Left colon (tissue), 2 donors: Measurements from ENCODE around the gene ELF1. TPM values are rescaled to one million over a fixed set of nuclear protein-coding genes. Genes with fewer than 3 reads are reported as not detected.
A peak's percentile ranks its signal among the peaks of the same experiment; 100 is the strongest.
"Not testable (repeated sequence)": the region's sequence is repeated elsewhere in the genome, so short reads cannot be mapped to it uniquely, and the experiment has no call there.

Experiments
- ATAC-seq: fragments of 200-7000 bp; cut with Tn5 transposase; one replicate; pipeline ENCODE4 v1.9.1; 2020; ENCODE audit warnings: mild to moderate bottlenecking, moderate library complexity
- DNase-seq, 2 donors: peaks; one replicate each; pipeline ENCODE4 v3.0.0-alpha.2; 2020
- intact Hi-C, 2 donors: fragments of 100-400 bp; cut with DNase I in 1 of 2; cut with micrococcal nuclease in 1 of 2; formaldehyde crosslinking; loops; one replicate each; pipeline versions ENCODE4 v1.11.2 to v1.14.0; 2022; cut with DNase I, micrococcal nuclease
- total RNA-seq, 2 donors: library from RNA; stranded (reverse); fragmentation: NEBNext Ultra II Directional; extraction: Animal tissue kit (Norgen Biotek cat#: 25700); gene quantifications; one replicate each; pipeline ENCODE4 v1.2.1, GENCODE V29; 2021
- donor health status: DM: no; HTN: no; CAD: no.
- donor health status: DM: yes; HTN: yes; CAD: no.

The ELF1 gene
- total RNA-seq, 2 donors from 2014 or later = 93.5 to 104 TPM

DNA sequence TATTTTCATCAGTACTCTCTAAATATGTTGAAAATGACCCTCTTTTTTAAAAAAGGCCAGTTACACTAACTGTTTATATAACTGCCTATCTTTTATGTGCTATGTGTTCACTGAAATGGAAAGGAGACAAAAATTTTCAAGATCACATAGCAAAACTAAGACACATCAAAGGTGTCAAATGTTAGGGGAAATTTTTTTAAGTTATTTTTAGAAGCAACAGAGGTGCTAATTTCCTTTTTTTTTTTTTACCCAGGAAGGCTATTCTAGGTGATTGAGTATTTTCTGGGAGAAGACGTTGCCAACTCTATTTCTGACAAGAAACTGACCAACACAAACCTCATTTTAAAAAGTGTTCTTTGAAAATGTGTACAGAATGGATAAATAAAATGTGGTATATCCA, 45.7 kb downstream of the ELF1 start:
- intact Hi-C loops = no loop called here
- DNase-seq (no peak), ATAC-seq (no peak)

DNA sequence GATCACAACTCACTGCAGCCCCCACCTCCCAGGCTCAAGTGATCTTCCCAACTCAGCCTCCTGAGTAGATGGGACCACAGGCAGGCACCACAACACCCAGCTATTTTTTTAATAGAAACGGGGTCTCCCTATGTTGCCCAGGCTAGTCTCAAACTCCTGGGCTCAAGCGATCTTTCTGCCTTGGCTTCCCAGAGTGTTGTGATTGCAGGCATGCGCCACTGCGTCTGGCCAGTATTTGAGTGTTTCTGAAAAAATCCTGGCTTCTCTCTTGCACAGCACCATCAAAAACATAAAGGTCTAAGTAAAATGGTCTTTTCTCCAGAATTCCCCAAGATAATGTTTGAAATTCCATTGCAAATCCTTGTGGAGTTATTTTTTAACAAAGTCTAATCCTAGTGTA, 47.8 kb downstream of the ELF1 start:
- intact Hi-C loops = no loop called here
- ATAC-seq (no peak), DNase-seq (no peak)

DNA sequence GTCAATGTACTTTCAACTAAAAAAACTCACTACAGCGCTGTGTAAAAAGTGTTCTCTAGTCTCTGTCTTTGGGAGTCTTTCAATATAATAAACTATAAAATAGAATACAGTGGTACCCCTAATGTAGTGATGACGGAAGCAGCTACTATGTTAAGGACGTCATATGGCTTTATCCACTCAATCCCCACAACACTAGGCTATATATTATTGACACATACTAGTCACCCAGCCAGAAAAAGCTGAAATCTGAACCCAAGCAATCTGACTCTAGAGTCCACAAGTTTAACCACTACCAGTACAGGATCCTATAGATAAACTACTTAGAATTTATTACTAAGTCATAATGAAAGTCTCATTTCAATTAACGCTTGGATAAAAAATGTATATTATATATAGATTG, 48.3 kb downstream of the ELF1 start:
- intact Hi-C loops = no loop called here
- DNase-seq = no peak

DNA sequence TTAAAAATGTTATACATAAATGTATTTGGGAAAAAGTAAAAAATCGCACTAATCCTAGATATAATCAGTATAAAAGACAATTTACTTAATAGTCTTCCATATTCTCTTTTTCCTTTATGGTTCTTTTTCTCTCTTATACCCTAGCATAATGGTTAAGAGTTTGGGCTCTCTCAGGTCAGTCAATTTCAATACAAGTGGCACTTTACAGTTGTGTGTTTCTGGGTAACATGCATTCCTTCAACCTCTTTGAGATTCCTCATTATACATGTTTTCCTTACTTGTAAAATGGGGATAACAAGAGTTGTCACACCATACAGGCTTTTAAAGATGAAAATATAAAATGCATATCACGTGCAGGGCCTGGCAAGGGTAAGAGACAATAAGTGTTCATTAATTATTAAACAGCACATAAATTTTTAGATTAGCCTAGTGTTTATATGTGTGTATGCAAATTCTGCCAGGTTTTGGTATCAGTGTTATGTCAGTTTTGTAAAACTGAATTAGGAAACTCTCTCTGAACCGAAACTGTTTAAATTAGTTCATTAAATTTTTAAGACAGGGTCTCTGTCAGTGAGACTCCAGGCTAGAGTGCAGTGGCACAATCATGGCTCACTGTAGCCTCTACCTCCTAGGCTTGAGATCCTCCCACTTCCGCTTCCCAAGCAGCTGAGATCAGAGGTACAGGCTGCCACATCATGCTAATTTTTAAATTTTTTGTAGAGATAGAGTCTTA, 49.8 kb downstream of the ELF1 start:
- no peak for ATAC-seq
- no peak for DNase-seq
- intact Hi-C loops = no loop called here

More for the DNA sequence above, 48.3 kb downstream of the ELF1 start:
- ATAC-seq = no peak

DNA sequence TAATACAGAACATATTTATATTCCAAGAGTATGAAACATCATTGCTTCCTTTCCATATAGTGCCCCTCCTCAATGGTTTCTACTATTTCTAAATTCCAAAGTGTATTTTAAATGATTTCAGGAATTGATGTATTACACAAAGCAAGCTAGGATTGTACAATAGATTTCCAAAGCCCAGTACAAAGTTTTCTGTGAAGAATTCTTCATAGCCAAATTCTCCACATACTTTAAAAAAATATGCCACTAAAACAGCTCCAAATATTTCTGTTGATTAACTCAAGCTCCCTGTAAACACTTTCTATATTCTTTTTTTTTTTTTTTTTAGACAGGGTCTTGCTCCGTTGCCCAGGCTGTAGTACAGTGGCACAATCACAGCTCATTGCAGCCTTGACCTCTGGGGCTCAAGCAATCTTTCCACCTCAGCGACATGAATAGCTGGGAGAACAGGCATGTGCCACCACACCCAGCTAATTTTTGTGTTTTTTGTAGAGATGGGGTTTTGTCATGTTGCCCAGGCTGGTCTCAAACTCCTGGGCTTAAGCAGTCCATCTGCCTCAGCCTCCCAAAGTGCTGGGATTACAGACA, 50.6 kb downstream of the ELF1 start:
- ATAC-seq (no peak), DNase-seq (no peak)
- intact Hi-C loops = no loop called here

DNA sequence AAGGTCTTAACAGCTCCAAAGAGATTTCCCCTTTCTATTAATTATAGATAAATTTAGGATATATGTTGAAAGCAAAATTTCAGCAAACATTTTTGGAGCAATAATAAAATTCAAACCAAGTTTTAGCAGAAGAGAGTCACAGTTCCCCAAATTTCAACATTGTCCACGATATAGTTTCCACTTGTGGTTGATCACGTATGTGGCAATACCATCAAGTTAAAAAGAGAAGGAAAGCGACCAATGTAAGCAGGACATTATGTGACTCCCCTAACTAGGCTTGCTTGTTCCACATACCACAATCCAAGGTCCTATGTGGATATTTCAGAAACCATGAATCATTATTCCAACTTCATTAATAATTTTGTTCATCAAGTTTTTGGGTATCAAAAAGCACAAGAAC, 52.8 kb downstream of the ELF1 start:
- intact Hi-C loops = no loop called here
- ATAC-seq (no peak), DNase-seq (no peak)

DNA sequence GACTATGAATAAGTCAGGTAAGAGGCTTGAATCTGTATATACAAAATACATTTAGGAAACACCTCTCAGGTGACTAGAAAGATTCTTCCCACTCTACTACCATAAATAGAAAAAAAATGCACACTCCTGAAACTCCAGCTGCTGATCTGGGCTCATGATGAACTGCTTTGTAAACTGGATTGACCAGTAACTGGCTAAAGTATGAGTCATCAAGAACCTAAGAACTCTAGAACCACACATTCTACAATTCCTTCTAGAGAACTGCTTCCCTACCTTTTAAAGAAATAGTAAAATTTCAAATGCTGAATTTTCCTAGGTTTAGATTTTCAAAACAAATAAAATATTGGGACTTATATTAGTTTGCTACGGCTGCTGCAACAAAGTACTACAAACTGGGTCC, 55.2 kb downstream of the ELF1 start:
- no peak for DNase-seq
- intact Hi-C loops = no loop called here
- peak; percentile 79 for ATAC-seq

DNA sequence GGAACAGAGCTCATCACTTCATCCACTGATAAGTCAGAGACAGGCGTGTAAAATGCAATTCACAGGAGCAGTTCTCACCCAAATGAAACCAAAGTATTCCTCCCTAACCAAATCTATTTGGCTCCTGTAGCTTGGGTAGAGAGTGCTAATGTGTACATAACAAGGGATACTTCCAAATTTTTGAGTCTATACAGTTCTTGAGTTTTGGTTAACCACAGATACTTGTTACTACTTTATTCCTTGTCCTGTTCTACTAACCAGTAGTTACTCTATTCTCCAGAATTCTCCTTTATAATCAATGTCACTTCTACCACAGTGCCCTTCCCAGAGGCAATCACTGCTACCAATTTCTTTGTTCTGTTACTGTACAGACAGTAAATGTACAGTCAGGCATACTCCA, 57.3 kb downstream of the ELF1 start:
- ATAC-seq = no peak
- no peak for DNase-seq
- intact Hi-C loops = no loop called here

DNA sequence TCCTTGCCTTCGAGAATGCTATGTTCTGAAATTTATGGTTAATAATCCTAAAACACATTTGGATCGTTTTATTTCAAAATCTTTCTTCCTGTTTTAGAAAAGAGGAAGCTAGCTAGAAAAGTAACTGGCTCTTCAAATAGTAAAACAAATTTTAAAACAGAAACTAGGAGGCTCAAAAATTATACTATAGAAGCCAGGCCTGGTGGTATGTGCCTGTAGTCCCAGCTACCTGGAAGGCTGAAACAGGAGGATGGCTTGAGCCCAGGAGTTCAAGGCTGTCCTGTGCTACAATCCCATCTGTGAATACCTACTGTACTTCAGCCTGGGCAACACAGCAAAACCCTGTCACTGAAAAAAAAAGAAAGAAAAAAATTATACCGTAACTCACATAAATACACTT, 57.9 kb downstream of the ELF1 start:
- no peak for ATAC-seq
- intact Hi-C loops = no loop called here
- DNase-seq = no peak

DNA sequence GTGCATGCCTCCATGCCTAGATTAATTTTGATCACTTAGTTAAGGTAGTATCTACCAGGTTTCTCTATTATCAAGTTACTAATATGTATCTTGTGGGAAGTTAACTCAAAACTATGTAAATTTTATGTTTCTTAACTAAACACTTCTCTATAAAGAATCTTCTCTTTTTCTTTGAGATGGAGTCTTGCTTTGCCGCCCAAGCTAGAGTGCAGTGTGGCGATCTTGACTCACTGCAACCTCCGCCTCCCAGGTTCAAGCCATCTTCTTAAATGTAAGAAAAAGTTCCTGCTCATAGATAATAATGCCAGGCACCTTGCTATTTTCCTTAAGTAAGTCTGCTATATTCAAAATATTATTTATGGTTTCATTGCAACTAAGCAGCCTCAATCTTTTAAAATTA, 58.4 kb downstream of the ELF1 start:
- intact Hi-C loops = no loop called here
- DNase-seq (no peak), ATAC-seq (no peak)

DNA sequence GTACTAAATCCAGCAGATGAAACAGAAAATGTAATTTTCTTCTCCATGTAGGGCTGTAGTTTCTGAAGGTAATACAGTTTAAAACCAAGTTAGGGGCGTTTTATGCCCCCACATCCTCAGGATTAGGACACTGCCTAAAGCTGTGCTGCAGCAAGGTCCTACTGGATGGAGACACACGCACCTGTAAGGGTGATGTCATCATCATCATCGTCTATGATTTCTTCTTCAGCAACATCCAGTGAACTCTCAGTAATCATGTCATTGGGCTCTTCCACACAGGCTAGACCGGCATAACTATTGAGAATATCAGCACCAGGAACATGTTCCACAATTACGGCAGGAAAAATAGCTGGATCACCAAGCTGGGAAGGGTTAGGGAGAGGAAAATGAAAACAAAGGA, 60.5 kb downstream of the ELF1 start:
- ATAC-seq (no peak), DNase-seq (no peak)
- intact Hi-C loops = no loop called here

DNA sequence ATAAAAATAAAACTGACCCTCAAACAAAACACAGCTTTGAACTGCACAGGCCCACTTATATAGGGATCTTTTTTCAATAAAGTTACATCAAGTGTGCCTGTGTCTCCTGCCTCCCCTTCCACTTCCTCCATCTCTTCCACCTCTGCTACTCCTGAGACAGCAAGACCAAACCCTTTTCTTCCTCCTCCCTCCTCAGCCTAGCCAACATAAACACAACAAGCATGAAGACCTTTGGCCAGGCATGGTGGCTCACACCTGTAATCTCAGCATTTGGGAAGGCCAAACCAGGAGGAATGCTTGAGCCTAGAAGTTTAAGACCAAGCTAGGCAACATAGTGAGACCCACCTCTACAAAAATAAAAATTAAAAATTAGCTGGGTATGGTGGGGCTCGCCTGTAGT, 72.6 kb downstream of the ELF1 start:
- DNase-seq (peak in 1 of 2 donors; percentile 39), ATAC-seq (peak; percentile 93)

DNA sequence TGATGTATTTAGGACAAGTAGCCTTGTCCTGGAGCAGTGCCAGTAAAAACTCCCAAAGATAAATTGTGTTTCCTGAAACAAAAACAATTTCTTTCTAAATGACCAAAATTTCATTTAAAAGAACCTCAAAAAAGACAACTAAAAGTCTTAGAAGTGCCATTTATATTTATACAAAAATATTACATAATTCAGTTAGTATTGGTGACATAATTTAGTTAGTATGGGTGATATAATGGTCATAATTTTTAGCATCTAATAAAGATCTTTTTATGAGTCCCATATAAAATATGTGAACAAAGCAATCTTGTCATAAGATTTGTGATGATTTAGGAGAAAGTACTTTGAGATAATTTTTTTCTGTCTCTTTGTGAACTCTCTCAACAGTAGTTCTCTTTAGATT, 76.0 kb downstream of the ELF1 start:
- intact Hi-C loops = no loop called here
- DNase-seq (no peak), ATAC-seq (peak; percentile 9)

More for the DNA sequence above, 72.6 kb downstream of the ELF1 start:
- intact Hi-C loops = no loop called here

DNA sequence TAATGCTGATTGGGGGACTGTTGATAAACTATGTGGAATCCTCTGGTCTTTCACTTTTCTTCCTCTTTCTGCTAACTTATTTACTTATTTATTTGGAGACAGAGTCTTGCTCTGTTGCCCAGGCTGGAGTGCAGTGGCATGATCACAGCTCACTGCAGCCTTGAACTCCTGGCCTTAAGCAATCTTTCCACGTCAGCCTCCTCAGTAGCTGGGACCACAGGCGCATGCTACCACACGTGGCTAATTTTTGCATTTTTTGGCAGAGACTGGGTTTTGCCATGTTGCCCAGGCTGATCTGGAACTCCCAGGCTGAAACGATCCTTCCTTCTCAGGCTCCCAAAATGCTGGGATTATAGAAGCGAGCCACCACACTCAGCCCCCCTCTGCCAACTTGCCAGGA, 77.5 kb downstream of the ELF1 start:
- no peak for DNase-seq
- intact Hi-C loops = no loop called here
- ATAC-seq = no peak

DNA sequence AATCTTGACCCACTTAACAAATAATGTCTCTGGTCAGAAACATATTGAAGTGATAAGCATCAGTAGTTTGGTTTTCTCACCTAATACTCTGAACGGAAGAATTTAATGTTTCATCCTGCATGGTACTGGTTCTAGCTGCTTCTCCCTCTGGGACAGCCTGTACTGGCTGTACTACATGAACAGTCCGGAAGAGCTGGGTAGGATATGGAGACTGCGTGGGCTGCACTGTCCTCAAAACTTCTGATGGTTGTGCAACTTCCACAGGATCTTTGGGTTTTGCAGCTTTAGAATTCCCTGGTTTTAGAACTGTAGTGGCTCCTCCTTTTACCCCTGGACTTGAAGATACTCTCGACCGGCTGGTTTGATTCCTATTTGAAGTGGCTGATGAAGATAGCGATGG, 78.3 kb downstream of the ELF1 start:
- intact Hi-C loops = no loop called here

DNA sequence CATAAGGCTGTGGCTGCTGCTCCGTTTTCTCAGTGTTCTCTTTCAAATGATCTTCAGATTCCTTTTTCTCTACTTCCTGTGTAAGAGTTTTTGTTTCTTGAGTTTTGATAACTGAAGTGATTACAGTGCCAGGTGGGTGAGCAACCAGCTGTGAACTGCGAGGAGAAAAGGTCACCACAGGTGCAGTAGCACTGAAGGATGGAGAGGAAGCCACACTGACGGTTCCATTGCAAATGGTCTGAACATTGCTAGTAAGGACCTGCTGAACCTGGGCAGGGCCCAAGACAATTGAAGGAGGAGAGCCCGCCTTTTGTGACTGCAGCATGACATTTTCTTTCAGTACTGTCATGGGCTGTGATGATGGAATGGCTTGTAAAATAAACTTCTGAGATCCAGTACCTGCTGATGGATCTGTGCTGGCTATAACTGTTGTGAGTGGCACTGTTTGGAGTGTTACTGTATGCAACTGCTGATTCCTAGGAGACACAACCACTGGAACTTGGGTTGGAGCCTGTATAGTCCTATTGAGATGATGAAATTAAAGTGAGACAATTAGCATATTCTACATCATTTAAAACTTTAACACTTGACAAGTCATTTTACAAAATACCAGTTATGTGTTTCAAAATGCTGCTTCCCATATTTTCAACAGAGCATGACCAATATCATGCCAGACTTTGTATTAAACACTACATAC, 85.5 kb downstream of the ELF1 start:
- DNase-seq = no peak
- ATAC-seq = peak; percentile 14
- intact Hi-C loops = no loop called here

More for the DNA sequence above, 78.3 kb downstream of the ELF1 start:
- no peak for ATAC-seq
- no peak for DNase-seq

DNA sequence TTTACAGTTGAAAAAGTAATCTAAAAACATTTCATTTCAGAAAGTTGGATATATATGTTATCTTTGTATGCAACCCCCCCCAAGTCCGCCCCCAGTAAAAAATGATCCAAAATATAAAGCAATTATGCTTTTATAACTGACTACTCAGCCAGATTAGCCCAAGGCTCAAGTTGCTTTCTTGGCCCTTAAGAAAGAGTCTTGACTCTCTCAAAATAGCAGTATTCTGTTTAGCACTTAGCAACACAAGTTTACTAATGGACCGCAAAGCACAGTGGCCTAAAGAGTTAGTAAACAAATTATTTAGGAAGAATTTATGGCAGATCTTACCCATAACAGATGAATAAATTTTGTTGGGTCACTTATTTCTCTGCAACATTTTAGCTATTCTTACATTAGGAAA, 86.9 kb downstream of the ELF1 start:
- DNase-seq (no peak), ATAC-seq (no peak)
- intact Hi-C loops = no loop called here

DNA sequence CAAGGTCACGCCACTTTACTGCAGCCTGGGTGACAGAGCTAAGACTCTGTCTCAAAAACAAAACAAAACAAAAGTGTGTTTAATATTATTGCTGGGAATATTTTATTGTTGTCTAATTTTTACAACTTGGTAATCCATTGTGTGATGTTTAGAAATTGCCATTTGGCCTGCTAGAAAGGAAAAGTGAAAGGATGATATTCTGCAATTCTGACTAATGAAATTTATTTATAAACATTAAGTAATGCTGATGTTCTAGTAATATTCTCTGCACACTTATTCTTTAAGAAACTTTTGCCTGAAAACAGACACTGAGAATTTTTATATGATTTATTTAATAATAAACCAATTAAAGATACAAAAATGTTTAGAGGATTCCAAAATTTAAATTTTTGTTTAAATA, 87.4 kb downstream of the ELF1 start:
- ATAC-seq (no peak), DNase-seq (no peak)
- intact Hi-C loops = no loop called here

DNA sequence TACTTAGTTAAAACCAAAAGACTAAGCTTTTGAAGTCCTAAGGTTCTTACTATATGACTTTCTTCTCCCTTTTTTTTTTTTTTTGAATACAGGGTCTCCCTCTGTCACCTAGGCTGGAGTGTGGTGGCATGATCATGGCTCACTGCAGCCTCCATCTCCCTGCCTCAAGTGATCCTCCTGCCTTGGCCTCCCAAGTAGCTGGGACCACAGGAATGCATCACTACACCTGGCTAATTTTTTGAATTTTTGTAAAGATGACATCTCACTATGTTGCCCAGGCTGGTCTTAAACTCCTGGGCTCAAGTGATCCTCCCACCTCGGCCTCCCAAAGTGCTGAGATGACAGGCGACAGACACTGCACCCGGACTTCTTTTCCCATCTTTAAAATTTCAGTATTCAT, 89.2 kb downstream of the ELF1 start:
- intact Hi-C loops, ATAC-seq: not testable (repeated sequence)

DNA sequence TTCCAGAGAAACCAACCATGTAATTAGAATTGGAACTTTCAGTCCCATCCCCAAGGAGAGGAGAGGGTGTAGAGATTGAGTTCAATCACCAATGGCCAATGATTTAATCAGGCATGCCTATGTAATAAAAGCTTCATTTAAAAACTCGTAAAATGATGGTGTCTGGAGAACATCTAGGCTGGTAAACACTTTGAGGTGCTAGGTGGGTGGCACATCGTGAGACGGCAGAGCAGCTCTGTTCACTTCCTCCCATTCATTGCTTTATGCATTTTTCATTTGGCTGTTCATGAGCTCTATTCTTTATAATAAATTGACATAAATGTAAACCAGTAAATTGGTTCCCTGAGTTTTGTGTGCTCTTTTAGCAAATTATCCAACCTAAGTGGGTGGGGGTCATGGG, 90.1 kb downstream of the ELF1 start:
- no peak for DNase-seq
- no peak for ATAC-seq
- intact Hi-C loops = no loop called here

More for the DNA sequence above, 89.2 kb downstream of the ELF1 start:
- DNase-seq = not testable (repeated sequence)
